Measurements from ENCODE around the gene C11orf24.

Gene C11orf24

GRCh38 chr11:68211546-68211945 lies 60.2 kb downstream of the C11orf24 start:
- H3K27ac ChIP-seq (ENCODE audit: low read depth, low read length) = peak overlapping the region; percentile 19
- no peaks in the 10 kb centered on the region for H3K9me3 ChIP-seq (ENCODE audit: low read length)
- H3K36me3 ChIP-seq (ENCODE audit: insufficient read depth, low read length) = no peaks in the 10 kb centered on the region
- peaks cover 41% of the 10 kb centered on the region for H3K4me1 ChIP-seq (ENCODE audit: insufficient read depth, low read length)
- H3K9ac ChIP-seq (ENCODE audit: low read length) = no peak overlapping the region
- peak overlapping the region; percentile 86 to 93 for H3K4me3 ChIP-seq (ENCODE audit: low read depth in 1 of 2, low read length in 2 of 2)
- H3K27me3 ChIP-seq (ENCODE audit: control insufficient read depth in 1 of 2, insufficient read depth in 2 of 2, low read length in 2 of 2) = no peaks in the 10 kb centered on the region

Measured in muscle layer of colon (tissue), 2 donors.